Effector memory CD4-positive, alpha-beta T cell (primary cell): ENCODE measurements around the gene DHX35.
"Not testable (repeated sequence)": the region's sequence is repeated elsewhere in the genome, so short reads cannot be mapped to it uniquely, and the experiment has no call there.

Experiments
- DNase-seq, 3 donors: peaks; one replicate each; pipeline ENCODE4 v3.0.0-alpha.2; 2020
- H3K27ac ChIP-seq: 2 replicates; pipeline ENCODE4 v1.7.0; 2013; ENCODE audit warnings: mild to moderate bottlenecking, low read length, moderate library complexity; ENCODE audit not compliant: insufficient read depth, poor library complexity, severe bottlenecking
- H3K27me3 ChIP-seq: replicated peaks from 2 replicates; pipeline ENCODE4 v1.7.0; 2013; ENCODE audit warnings: mild to moderate bottlenecking, low read length; ENCODE audit not compliant: insufficient read depth, control insufficient read depth, poor library complexity, severe bottlenecking
- H3K36me3 ChIP-seq: 2 replicates; pipeline ENCODE4 v1.7.0; 2013; ENCODE audit warnings: mild to moderate bottlenecking, low read length, moderate library complexity; ENCODE audit not compliant: control insufficient read depth, insufficient read depth
- H3K4me1 ChIP-seq: 2 replicates; pipeline ENCODE4 v1.7.0; 2013; ENCODE audit warnings: low read length, mild to moderate bottlenecking; ENCODE audit not compliant: control insufficient read depth, insufficient read depth, poor library complexity, severe bottlenecking
- H3K4me3 ChIP-seq: 2 replicates; pipeline ENCODE4 v1.7.0; 2013; ENCODE audit warnings: low read length, low read depth, mild to moderate bottlenecking; ENCODE audit not compliant: insufficient read depth, poor library complexity, severe bottlenecking
- H3K9me3 ChIP-seq: 2 replicates; pipeline ENCODE4 v1.7.0; 2013; ENCODE audit warnings: mild to moderate bottlenecking, low read length, moderate library complexity; ENCODE audit not compliant: control insufficient read depth

The DHX35 gene

GRCh38 chr20:38990728-38991127 is 28.6 kb downstream of the DHX35 start:
- H3K36me3 ChIP-seq = peaks cover 34% of the 10 kb centered on the region
- DNase-seq = no peak
- H3K27me3 ChIP-seq = no peaks in the 10 kb centered on the region
- no peaks in the 10 kb centered on the region for H3K9me3 ChIP-seq
- no peaks in the 10 kb centered on the region for H3K4me1 ChIP-seq
- no peak overlapping the region for H3K27ac ChIP-seq
- H3K4me3 ChIP-seq = no peak overlapping the region

GRCh38 chr20:38991814-38992704 is 29.9 kb downstream of the DHX35 start:
- H3K27ac ChIP-seq = no peak overlapping the region
- DNase-seq = no peak
- no peaks in the 10 kb centered on the region for H3K9me3 ChIP-seq
- peaks cover 37% of the 10 kb centered on the region for H3K36me3 ChIP-seq
- no peaks in the 10 kb centered on the region for H3K4me1 ChIP-seq
- no peaks in the 10 kb centered on the region for H3K27me3 ChIP-seq
- H3K4me3 ChIP-seq = no peak overlapping the region

- H3K4me3 ChIP-seq = no peak overlapping the region
- DNase-seq = no peak
- no peaks in the 10 kb centered on the region for H3K27me3 ChIP-seq
- no peaks in the 10 kb centered on the region for H3K9me3 ChIP-seq
- peaks cover 27% of the 10 kb centered on the region for H3K36me3 ChIP-seq
- H3K4me1 ChIP-seq = no peaks in the 10 kb centered on the region
- no peak overlapping the region for H3K27ac ChIP-seq
Measured at GRCh38 chr20:38995536-38996044, 33.4 kb downstream of the DHX35 start.

GRCh38 chr20:38996866-38997265 is 34.7 kb downstream of the DHX35 start:
- H3K4me1 ChIP-seq, DNase-seq, H3K4me3 ChIP-seq, H3K27ac ChIP-seq, H3K9me3 ChIP-seq, H3K27me3 ChIP-seq: not testable (repeated sequence)
- peaks cover 22% of the 10 kb centered on the region for H3K36me3 ChIP-seq

- DNase-seq = no peak
- H3K4me3 ChIP-seq = no peak overlapping the region
- peaks cover 21% of the 10 kb centered on the region for H3K36me3 ChIP-seq
Measured at GRCh38 chr20:38997622-38998021, 35.5 kb downstream of the DHX35 start.

GRCh38 chr20:38999217-38999616 is 37.1 kb downstream of the DHX35 start:
- H3K4me3 ChIP-seq = no peak overlapping the region
- no peaks in the 10 kb centered on the region for H3K4me1 ChIP-seq
- H3K27ac ChIP-seq = no peak overlapping the region
- no peaks in the 10 kb centered on the region for H3K27me3 ChIP-seq
- H3K36me3 ChIP-seq = peaks cover 27% of the 10 kb centered on the region
- no peaks in the 10 kb centered on the region for H3K9me3 ChIP-seq
- no peak for DNase-seq

More at GRCh38 chr20:38997622-38998021, 35.5 kb downstream of the DHX35 start:
- no peaks in the 10 kb centered on the region for H3K27me3 ChIP-seq
- H3K4me1 ChIP-seq = no peaks in the 10 kb centered on the region
- no peak overlapping the region for H3K27ac ChIP-seq
- H3K9me3 ChIP-seq = no peaks in the 10 kb centered on the region

GRCh38 chr20:38999965-39000910 is 38.1 kb downstream of the DHX35 start:
- H3K27ac ChIP-seq = no peak overlapping the region
- H3K4me3 ChIP-seq = no peak overlapping the region
- no peak for DNase-seq
- no peaks in the 10 kb centered on the region for H3K27me3 ChIP-seq
- no peaks in the 10 kb centered on the region for H3K9me3 ChIP-seq
- H3K4me1 ChIP-seq = no peaks in the 10 kb centered on the region
- peaks cover 22% of the 10 kb centered on the region for H3K36me3 ChIP-seq

GRCh38 chr20:39004508-39004907 is 42.4 kb downstream of the DHX35 start:
- no peaks in the 10 kb centered on the region for H3K4me1 ChIP-seq
- no peak overlapping the region for H3K27ac ChIP-seq
- DNase-seq = peak in 2 of 3 donors; percentile 14 to 16
- no peaks in the 10 kb centered on the region for H3K9me3 ChIP-seq
- peaks cover 21% of the 10 kb centered on the region for H3K36me3 ChIP-seq
- H3K27me3 ChIP-seq = no peaks in the 10 kb centered on the region
- no peak overlapping the region for H3K4me3 ChIP-seq

GRCh38 chr20:39009348-39009747 is 47.2 kb downstream of the DHX35 start:
- H3K36me3 ChIP-seq = peaks cover 15% of the 10 kb centered on the region

More at GRCh38 chr20:39009348-39009747, 47.2 kb downstream of the DHX35 start:
- no peak for DNase-seq
- no peaks in the 10 kb centered on the region for H3K27me3 ChIP-seq
- H3K4me1 ChIP-seq = no peaks in the 10 kb centered on the region
- no peaks in the 10 kb centered on the region for H3K9me3 ChIP-seq
- no peak overlapping the region for H3K4me3 ChIP-seq
- no peak overlapping the region for H3K27ac ChIP-seq
